Globus pallidus (tissue), 1 donor: Measurements from ENCODE around the gene SLC26A1.

Source experiments
- DNase-seq: peaks from one replicate; pipeline ENCODE4 v3.0.0-alpha.2; 2015; ENCODE audit warnings: low spot score

The SLC26A1 gene

DNA sequence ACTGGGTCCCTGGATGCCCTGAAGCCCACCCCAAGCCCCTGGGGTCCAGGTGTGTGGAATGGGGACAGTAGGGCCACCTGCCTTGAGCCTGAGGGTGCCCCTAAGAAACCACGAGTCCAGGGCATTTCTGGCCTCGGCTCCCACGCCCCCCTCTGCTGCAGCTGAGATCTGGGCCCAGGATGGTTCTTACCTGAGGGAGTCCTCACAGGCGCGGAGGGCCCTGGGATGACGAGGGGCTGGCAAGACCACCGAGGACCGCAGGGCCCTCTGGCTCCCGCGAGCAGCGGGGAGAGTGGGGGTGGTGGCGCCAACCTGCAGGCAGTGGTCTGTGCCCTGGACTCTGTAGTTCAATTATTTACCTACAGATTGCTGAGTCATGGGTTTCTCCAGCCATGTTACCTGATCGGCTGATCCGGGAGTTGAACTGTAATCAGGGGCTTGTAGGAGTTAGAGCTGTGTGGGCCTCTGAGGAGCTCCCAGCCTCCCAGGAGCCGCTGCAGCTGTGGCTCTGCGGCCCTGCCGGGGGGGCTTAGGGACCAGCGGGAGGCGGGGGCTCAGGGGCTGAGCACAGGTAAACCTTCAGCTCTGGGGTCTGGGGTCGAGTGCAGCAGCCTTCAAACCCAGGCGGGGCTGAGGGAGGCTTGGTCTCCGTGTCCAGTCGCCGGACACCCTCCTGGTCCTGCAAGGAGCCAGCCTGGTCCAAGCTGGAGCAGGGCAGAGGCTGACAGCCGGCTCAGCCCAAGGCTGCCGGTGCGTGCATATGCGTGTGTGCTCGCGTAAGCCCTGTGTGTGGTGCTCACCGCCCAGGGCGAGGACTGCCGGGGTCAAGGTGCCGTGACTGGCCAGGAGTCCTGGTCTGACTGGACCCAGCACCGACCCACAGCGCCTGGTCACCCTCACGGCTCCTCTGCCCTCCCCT is at the start of gene SLC26A1:
TSS of gene SLC26A1 (minus strand) at position 294 of the 919 bp plus-strand sequence. CDS start 1,701 bp downstream, outside the sequence.
- DNase-seq = no peak

DNA sequence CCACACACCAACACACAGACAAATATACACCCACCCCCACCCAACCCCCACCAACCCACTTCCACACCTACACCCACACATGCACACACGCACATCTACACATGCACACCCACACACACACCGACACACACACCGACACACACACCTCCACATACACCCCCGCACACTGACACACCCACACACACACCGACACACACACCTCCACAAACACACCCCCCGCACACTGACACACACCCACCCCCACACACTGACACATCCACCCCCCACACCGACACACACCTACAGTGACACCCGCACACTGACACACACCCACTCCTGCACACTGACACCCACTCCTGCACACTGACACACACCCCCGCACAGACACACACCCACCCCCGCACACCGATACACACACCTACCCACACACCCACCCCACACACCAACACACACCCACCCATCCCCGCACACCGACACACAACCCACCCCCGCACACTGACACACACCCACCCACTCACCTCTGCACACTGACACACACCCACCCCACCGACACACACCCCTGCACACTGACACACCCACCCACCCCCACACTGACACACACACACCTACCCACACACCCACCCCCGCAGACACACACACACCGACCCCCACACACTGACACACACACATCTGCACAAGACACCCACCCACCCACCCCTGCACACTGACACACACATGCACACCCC is 49.3 kb upstream of the SLC26A1 start:
- no peak for DNase-seq

GRCh38 chr4:1041936-1042330 is 48.7 kb upstream of the SLC26A1 start:
- no peak for DNase-seq

- DNase-seq = no peak
Observed at GRCh38 chr4:1041147-1041935, 48.1 kb upstream of the SLC26A1 start.

DNA sequence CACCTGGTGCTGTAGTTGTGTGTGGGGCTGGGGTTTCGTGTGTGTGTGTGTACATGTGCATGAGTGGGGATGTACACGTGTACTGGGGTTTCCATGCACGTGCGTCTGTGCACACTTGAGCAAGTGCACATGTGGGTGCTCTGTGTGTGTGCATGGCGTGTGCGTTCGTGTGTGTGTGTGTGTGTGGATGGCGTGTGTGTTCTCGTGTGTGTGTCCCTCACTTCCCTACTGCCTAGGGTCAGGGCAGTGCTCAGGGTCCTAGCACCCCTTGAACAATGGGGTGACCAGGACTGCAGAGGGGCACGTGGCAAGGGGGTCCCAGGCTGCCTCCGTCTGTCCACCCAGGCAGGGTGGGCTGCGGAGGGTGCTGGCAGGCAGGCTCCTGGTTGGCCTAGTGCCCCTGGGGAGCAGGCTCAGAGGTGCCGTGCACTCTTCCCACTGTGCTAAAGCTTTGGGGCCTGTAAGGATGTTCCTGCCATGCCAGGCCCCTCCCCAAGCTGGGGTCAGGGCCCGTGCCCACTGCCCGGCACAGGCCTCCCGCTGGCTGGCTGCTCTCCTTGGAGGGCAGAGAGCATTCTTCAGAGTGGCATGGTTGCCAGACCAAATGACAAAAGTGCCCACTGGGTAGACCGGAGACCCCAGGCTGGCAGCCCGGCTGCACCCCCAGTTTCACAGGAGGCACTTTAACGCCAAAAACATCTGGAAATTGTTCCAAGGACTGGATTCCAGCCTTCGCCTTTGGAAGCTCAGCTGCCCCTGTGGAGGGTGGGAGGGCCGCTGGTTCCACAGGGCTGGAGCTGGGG is 47.3 kb upstream of the SLC26A1 start:
- DNase-seq = no peak

- no peak for DNase-seq
Observed at GRCh38 chr4:1039493-1040343, 46.5 kb upstream of the SLC26A1 start.

- DNase-seq = no peak
Observed at GRCh38 chr4:1038948-1039492, 45.8 kb upstream of the SLC26A1 start.

- no peak for DNase-seq
Observed at GRCh38 chr4:1036976-1037810, 44.0 kb upstream of the SLC26A1 start.

DNA sequence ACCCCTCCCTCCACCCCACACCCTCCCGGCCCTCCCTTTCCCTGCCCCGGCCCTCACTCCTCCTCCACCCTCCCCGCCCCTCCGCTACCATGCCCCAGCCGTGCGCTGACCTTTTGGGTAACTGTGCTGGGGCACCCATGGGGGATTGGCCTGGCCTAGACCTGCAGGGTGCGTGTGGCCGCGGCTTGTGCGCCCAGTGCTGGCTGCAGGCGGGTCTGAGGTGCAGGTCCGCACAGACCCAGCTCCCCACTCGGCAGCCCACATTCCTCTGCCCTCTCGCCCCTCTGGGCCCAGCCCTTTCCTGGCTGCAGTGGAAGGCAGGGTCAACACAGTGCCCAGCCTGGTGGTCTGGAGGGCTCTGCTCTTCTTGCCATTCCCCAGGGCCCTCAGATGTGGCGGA is 42.9 kb upstream of the SLC26A1 start:
- no peak for DNase-seq

DNA sequence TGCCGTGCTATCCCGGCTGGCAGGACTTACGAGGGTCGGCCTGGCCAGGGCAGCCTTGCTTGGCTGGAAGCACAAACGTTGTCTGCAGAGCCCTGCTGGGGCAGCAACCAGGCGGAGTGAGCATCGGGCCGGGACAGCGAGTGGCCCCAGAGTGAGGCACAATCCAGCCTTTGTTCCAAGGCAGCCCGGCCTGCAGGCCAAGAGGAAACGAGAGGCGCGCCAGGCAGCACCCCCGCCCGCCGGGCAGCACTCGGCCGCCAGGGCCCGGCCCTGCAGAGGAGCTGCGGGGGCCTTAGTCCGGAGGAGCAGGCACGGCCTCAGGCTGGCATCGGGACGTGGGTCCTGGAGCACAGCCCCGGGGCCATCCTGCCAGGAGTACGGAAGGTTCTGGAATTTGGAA is 42.3 kb upstream of the SLC26A1 start:
- peak; percentile 96 for DNase-seq

GRCh38 chr4:1033840-1034551 is 40.8 kb upstream of the SLC26A1 start:
- DNase-seq = peak; percentile 72

DNA sequence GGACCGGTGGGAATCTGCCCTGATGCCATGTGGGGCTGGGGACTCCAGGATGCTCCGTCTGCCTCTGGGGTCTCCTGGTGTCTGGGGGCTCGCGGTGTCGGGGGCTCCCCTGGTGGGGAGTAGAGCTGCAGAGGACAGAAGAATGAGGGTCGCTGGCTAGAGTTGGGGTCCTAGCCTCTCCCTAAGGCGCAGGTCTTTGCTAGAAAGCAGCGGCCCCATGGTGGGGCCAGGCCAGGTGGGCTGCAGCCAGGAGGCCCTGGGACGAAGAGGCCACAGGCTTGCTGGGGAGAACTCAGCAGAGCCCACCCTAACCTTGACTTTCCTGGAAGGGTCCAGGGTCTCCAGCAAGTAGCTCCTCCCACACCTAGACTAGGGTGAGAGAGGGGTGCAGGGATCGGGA is 39.7 kb upstream of the SLC26A1 start:
- DNase-seq = no peak

DNA sequence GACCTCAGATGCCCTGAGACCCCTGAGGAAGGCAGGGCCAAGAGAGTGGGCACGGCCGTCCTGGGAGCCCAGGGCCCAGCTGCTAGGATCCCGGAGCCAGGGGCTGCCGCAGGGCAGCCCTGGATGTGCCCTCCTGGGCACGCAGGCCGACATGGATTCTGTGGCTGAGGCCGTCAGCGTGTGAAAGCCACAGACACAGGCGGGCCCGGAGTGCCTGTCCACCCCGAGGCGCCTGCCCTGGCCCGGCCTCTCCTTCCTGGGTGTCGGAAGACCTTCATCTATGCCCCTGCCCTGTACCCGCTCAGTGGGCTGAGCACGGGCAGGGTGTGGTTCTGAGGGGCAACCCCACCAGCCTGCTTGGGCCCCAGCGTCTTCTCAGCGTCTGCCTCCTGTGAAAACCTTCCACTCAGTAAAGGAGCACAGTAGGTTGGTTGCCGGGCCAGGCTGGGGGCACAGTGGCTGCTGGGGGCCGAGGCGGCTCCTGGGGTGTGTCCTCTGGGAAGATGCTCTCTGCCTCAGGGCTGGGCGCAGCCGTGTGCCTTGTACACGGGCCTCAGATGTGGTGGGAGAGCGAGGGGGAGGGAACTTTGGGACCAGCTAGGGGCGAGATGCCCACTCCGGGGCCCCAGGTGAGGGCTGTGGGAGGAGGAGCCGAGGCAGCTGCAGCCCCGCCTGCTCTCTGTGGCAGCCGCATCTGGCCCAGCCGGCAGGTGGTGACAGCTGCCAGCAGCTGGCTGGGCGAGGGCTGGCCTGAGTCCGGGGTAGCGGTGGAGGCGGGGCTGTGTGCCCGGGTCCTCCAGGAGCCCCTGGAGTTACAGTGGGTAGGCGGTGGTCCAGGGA is 39.0 kb upstream of the SLC26A1 start:
- DNase-seq = no peak

DNA sequence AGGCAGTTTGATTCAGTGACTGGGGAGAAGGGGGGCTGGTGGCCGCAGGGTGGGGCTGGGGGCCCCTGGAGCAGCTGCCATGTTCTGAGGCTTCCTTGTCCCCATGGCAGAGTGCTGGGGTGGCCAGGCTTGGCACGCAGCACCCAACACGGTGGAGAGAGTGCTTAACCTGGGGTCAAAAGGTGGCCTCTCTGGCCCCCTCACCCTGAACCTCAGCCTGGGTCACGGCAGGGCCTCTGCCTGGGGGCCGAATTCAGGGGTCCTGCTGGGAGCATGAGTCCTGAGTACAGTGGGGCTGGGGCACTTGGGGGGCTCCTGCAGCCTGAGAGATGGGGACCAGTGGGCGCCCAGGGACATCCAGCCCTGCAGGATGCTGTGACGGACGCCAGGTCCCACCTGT is 38.1 kb upstream of the SLC26A1 start:
- DNase-seq = no peak

GRCh38 chr4:1030559-1030958 is 37.4 kb upstream of the SLC26A1 start:
- no peak for DNase-seq

- no peak for DNase-seq
Observed at GRCh38 chr4:1030031-1030430, 36.8 kb upstream of the SLC26A1 start.

GRCh38 chr4:1029529-1029928 is 36.3 kb upstream of the SLC26A1 start:
- DNase-seq = no peak
